ENCODE results near the gene HLA-C.
"Not testable (repeated sequence)": the region's sequence is repeated elsewhere in the genome, so short reads cannot be mapped to it uniquely, and the experiment has no call there.

HLA-C gene

GRCh38 chr6:31270788-31271640, 878 bp downstream of the HLA-C start:
- peak in 2 of 3 donors; percentile 47 to 57 for DNase-seq (ENCODE audit: low read depth in 2 of 3, low spot score in 1 of 3)

DNA sequence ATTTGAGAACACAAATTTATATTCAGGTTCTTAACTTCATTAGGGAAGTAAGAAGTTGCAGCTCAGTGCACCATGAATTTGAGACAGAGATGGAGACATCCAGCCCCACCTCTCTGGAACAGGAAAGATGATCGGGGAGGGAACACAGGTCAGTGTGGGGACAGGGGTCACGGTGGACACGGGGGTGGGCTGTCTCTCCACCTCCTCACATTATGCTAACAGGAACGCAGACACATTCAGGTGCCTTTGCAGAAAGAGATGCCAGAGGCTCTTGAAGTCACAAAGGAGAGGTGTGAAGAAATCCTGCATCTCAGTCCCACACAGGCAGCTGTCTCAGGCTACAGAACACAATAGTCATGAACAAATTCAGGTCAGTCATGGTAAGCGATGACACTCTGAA, 3.1 kb downstream of the HLA-C start:
- no peak for DNase-seq (ENCODE audit: low read depth in 2 of 3, low spot score in 1 of 3)

GRCh38 chr6:31268369-31268765, 3.5 kb downstream of the HLA-C start:
- no peak for DNase-seq (ENCODE audit: low read depth in 2 of 3, low spot score in 1 of 3)

DNA sequence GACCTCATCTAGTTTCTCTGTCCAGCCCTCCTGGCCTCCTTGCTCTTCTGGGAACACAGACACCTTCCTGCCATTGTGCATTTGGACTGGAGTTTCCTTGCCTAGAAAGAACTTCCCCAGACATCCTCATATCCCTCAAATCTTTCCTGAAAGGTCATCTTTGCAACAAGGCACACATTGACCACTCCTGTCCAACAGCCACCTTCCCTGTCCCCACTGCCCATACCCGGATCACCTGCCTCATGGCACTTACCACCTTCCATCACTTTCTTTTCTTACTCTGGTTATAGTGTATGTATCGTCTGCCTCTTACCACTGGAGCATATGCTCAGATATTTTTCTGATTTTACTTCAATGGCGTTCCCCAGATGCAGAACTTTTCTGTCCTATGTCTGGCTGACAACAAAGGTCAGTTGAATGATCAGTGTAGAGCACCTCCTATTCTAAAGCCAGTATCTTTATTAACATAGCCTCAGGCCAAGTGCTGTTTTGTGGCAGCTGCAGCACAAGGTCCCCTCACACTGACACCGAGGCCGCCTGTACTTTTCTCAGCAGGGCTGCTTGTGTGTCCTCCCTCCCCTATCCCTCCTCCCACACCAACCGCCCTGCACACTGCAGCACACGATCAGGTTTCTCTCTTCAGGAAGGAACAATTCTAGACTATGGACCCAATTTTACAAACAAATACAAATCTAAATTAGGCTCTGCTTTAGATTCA, 4.1 kb downstream of the HLA-C start:
- DNase-seq (ENCODE audit: low read depth in 2 of 3, low spot score in 1 of 3): no peak

- no peak for DNase-seq (ENCODE audit: low read depth in 2 of 3, low spot score in 1 of 3)
Measured at GRCh38 chr6:31266567-31267360, 5.1 kb downstream of the HLA-C start.

GRCh38 chr6:31265926-31266325, 6.0 kb downstream of the HLA-C start:
- DNase-seq (ENCODE audit: low read depth in 2 of 3, low spot score in 1 of 3): no peak

DNA sequence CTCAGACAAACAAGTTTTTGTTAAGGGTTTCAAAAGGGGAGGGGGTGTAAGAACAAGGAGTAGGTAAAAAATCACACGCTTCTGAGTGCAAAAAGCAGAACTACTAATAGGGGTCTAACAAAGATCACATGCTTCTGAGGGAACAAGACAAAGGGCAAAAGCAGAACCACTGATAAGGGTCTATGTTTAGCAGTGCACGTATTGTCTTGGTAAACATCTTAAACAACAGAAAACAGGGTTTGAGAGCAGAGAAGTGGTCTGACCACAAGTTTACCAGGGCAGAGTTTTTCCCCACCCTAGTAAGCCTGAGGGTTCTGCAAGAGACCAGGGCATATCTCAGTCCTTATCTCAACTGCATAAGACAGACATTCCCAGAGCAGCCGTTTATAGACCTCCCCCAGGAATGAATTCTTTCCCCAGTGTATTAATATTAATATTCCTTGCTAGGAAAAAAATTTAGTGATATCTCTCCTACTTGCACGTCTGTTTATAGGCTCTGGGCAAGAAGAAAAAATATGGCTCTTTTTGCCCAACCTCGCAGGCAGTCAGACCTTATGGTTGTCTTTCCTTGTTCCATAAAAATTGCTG, 8.5 kb downstream of the HLA-C start:
- DNase-seq (ENCODE audit: low read depth in 2 of 3, low spot score in 1 of 3): not testable (repeated sequence)

DNA sequence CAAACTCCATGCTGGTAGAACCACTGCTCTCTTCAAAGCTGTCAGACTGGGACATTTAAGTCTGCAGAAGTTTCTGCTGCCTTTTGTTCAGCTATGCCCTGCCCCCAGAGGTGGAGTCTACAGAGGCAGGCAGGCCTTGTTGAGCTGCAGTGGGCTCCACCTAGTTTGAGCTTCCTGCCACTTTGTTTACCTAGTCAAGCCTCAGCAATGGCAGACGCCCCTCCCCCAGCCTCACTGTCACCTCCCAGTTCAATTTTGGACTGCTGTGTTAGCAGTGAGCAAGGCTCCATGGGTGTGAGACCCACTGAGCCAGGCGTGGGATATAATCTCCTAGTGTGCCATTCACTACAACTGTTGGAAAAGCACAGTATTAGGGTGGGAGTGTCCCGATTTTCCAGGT, 11.9 kb downstream of the HLA-C start:
- not testable (repeated sequence) for DNase-seq (ENCODE audit: low read depth in 2 of 3, low spot score in 1 of 3)

DNA sequence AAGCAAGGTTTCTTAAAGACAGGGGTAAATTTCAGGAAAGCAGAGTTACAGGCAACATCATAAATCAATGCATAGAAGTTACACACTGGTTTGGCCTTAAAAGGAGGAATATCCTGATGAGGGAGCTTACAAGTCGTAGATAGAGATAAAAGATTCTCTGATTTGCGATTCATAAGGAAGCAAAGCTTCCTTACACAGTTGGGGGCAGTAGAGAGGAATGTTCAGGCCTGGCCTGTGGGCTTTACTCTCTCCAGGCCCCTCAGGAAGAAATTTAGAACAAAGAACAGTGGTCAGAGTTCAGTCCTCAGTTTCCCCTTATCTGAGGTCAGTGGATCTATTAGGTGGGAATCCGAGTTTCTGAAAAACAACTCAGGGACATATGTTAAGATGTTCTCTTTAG, 19.3 kb downstream of the HLA-C start:
- no peak for DNase-seq (ENCODE audit: low read depth in 2 of 3, low spot score in 1 of 3)

DNA sequence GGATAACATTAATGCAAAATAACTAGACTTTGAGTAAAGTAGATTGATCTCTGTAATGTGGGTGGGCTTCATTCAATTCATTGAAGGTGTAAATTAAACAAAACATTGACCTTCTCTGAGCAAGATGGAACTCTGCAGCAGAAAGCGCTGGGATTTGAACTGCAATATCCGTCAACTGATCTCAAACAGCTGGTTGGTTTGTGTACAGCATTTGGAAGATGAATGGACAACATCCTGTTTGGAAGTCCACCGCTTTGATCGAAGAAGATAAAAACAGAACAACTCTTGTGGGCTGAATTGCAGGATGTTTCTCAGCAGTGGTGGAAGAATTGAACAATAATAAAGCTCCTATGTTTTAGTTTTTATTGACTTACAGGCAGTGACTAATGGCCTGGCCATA, 20.6 kb downstream of the HLA-C start:
- no peak for DNase-seq (ENCODE audit: low read depth in 2 of 3, low spot score in 1 of 3)

- no peak for DNase-seq (ENCODE audit: low read depth in 2 of 3, low spot score in 1 of 3)
Measured at GRCh38 chr6:31249184-31249583, 22.7 kb downstream of the HLA-C start.

GRCh38 chr6:31247813-31248212, 24.1 kb downstream of the HLA-C start:
- no peak for DNase-seq (ENCODE audit: low read depth in 2 of 3, low spot score in 1 of 3)

DNA sequence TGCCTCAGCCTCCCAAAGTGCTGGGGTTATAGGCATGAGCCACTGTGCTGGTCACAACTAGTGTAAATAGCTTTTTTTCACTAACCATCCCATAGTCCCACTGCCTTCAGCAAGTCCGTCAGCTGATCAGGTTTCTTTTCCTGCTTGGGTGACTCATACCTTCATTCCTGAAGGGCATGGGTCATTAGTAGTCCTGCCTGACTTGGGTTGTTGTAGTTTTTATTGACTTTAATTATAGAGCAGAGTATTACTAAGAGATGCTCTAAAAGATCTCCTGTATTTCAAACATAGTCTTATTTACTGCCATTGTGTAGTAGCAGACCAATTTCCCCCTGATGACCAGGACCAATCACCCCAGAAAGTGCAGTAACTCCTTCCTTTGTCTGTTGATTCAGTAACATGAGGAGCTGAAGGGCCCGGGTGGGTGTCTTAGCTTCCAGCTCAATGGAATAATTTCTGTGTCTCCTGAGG, 25.8 kb downstream of the HLA-C start:
- no peak for DNase-seq (ENCODE audit: low read depth in 2 of 3, low spot score in 1 of 3)

DNA sequence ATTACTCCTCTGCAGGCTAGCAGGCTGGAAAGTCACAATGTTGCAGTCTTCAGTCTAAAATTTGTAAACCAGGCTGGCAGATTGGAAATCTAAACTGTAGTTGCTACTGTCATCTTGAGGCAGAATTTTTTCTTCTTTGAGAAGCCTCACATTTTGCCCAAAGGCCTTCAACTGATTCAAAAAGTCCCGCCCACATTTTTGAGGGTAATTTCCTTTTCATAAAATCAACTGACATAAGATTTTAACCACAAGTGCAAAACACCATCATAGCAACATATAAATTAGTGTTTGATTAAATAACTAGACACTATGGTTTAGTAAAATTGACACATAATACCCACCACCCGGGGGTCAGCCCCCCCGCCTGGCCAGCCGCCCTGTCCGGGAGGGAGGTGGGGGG, 28.4 kb downstream of the HLA-C start:
- no peak for DNase-seq (ENCODE audit: low read depth in 2 of 3, low spot score in 1 of 3)

DNA sequence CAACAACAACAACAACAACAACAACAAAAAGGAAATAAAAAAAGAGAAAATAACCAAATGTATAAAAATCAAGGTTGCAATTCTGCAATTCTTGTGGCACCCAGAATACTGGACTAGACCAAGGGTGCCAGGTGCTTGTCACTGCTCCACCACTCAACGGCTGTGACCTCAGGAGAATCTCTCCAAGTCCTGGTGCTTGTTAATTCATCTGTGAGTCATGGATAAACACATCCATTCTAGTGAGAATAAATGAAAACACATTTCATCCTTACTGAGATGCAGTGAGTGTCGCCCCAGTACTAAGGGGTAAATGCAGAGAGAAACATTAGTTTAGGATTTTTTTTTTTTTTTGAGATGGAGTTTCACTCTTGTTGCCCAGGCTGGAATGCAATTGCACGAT, 32.0 kb downstream of the HLA-C start:
- no peak for DNase-seq (ENCODE audit: low read depth in 2 of 3, low spot score in 1 of 3)

DNA sequence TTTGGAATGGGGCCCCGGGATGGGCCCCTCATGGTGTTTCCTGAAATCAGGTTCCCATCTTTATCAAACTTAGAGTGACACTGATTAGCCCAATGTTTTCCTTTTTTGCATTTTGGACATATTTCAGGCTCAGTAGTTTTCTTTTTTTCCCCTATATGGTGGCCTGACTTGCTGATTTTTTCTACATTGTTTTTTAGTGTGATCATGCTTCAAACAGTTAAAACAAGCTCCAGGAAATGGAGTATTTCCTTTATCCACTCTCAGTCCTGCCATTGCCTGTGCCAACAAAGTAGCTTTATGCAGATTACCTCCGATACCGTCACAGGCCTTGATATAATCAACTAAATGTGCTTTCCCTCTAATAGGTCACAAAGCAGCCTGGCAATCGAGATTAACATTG, 37.8 kb downstream of the HLA-C start:
- DNase-seq (ENCODE audit: low read depth in 2 of 3, low spot score in 1 of 3): not testable (repeated sequence)

GRCh38 chr6:31228476-31228875, 43.4 kb downstream of the HLA-C start:
- DNase-seq (ENCODE audit: low read depth in 2 of 3, low spot score in 1 of 3): no peak

DNA sequence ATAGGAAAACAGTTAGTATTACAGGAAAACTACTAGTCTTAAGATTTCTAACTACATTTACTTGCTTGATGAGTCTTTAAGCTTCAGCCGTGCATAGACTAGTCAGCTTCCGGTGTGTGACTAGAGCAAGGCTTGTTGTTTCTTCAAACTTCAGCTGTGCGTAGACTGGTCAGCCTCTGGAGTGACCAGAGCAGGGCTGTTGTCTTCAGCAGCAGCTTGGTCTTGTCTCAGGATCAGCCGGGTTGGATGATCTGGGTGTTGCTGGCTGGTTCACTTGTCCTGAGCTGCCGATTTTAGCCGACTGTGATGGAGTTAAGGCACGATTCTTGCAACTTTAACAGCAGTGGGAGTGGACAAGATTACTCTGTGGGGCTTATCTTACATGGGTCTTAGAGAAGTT, 44.7 kb downstream of the HLA-C start:
- no peak for DNase-seq (ENCODE audit: low read depth in 2 of 3, low spot score in 1 of 3)

DNA sequence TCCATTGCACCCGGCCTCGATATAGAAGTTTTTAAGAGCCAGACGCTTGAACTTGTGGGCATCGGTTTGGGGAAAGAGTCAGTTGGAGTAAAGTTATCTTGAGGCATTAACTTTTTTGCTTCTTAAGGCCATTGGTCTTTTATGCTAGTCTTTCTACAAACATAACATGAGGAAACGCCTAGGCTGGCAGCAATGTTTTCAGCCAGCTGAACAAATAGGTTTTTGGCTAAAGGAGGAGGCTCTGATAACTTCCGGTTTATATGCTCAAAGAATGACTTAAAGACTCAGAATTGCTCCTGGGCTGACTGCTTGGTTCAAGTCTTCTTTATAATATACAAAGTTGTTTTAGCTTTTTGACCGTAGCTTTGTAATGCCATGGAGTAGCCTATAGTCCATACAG, 46.2 kb downstream of the HLA-C start:
- DNase-seq (ENCODE audit: low read depth in 2 of 3, low spot score in 1 of 3): no peak

GRCh38 chr6:31222496-31222895, 49.4 kb downstream of the HLA-C start:
- no peak for DNase-seq (ENCODE audit: low read depth in 2 of 3, low spot score in 1 of 3)

Data from stimulated activated CD4-positive, alpha-beta T cell treated with anti-CD3 and anti-CD28 coated beads, Interleukin-12 subunit alpha, Interleukin-12 subunit beta, amount 100 ng/mL, for 48 hours (primary cell).